Endothelial cell of umbilical vein (primary cell): ENCODE results near the gene EIF4A2. TPM values are rescaled to one million over a fixed set of nuclear protein-coding genes. Genes with fewer than 3 reads are reported as not detected.

Experiments
- BruUV-seq: library from RNA; stranded (reverse); fragments of 400-500 nt; replicated peaks from 2 replicates; lab custom pipeline; 2021; lab: Mats Ljungman, UMichigan
- CTCF ChIA-PET: fragments of 300-600, 350-600 bp; sonication (Branson Sonifier 250); formaldehyde crosslinking; loops from one replicate; lab custom pipeline; 2021; ENCODE audit warnings: antibody characterized with exemption, inconsistent platforms; lab: Charles Lee
- POLR2A ChIA-PET: fragments of 300-600, 350-600 bp; sonication (Branson Sonifier 250); formaldehyde crosslinking; loops from one replicate; lab custom pipeline; 2021; ENCODE audit warnings: antibody characterized with exemption, inconsistent platforms; lab: Charles Lee
- DNase-seq: peaks from one replicate; pipeline ENCODE4 v3.0.0-alpha.2; 2011; ENCODE audit warnings: low read depth, low spot score
- FAIRE-seq: peaks from 2 replicates; lab custom pipeline; 2011; peaks lifted over from hg19 to GRCh38; lab: Jason Lieb, UNC
- H2AFZ ChIP-seq: 2 replicates; pipeline ENCODE4 v1.6.0; 2012; ENCODE audit warnings: low read depth, low read length, control low read depth, inconsistent platforms
- H3K27ac ChIP-seq: 2 replicates; pipeline ENCODE4 v1.5.1; 2011; ENCODE audit warnings: low read depth, mild to moderate bottlenecking, control low read depth, low read length, moderate library complexity; ENCODE audit not compliant: insufficient read depth
- H3K27me3 ChIP-seq, 2 experiments: 2 replicates each; pipeline versions ENCODE4 v1.6.0 to v1.6.1; 2011; ENCODE audit warnings: low read length in 2 of 2, mixed read lengths in 1 of 2; ENCODE audit not compliant: control insufficient read depth in 2 of 2, insufficient read depth in 2 of 2
- H3K36me3 ChIP-seq, 2 experiments: 2 replicates in 1 of 2; 3 replicates in 1 of 2; pipeline ENCODE4 v1.5.1; 2011; ENCODE audit warnings: low read length in 2 of 2, mild to moderate bottlenecking in 1 of 2, moderate library complexity in 1 of 2; ENCODE audit not compliant: control insufficient read depth in 2 of 2, insufficient read depth in 2 of 2; ENCODE audit errors: extremely low read depth in 1 of 2
- H3K4me1 ChIP-seq: 3 replicates; pipeline ENCODE4 v1.5.1; 2011; ENCODE audit warnings: mild to moderate bottlenecking, low read length; ENCODE audit not compliant: control insufficient read depth, insufficient read depth; ENCODE audit errors: extremely low read depth
- H3K4me2 ChIP-seq: 2 replicates; pipeline ENCODE4 v1.6.1; 2011; ENCODE audit warnings: low read length, control low read depth, mixed read lengths; ENCODE audit not compliant: insufficient read depth
- H3K4me3 ChIP-seq, 3 experiments: fragments of 200-600 bp in 1 of 3; sonication (generic), shearing (Covaris generic) in 1 of 3; replicated peaks in 1 of 3; 2 replicates each; pipeline ENCODE4 v1.5.1; 2011 to 2016; ENCODE audit warnings: control low read depth in 3 of 3, low read length in 3 of 3, mild to moderate bottlenecking in 2 of 3, inconsistent platforms in 1 of 3, low read depth in 1 of 3, moderate library complexity in 1 of 3; ENCODE audit not compliant: insufficient read depth in 1 of 3
- H3K79me2 ChIP-seq: 2 replicates; pipeline ENCODE4 v1.6.0; 2012; ENCODE audit warnings: low read length, inconsistent platforms; ENCODE audit not compliant: control insufficient read depth, insufficient read depth
- H3K9ac ChIP-seq: replicated peaks from 2 replicates; pipeline ENCODE3; 2011; ENCODE audit warnings: low read length, control low read depth; ENCODE audit not compliant: insufficient read depth; ENCODE audit errors: extremely low read depth
- H3K9me1 ChIP-seq: replicated peaks from 3 replicates; pipeline ENCODE4 v1.6.0; 2011; ENCODE audit warnings: mild to moderate bottlenecking, low read length; ENCODE audit not compliant: control insufficient read depth, insufficient read depth; ENCODE audit errors: extremely low read depth
- H3K9me3 ChIP-seq: replicated peaks from 2 replicates; pipeline ENCODE4 v1.5.1; 2012; ENCODE audit warnings: low read length, inconsistent platforms; ENCODE audit not compliant: control insufficient read depth, insufficient read depth
- H4K20me1 ChIP-seq: replicated peaks from 2 replicates; pipeline ENCODE3; 2011; ENCODE audit warnings: mild to moderate bottlenecking, low read length; ENCODE audit not compliant: control insufficient read depth, insufficient read depth; ENCODE audit errors: extremely low read depth
- CTCF ChIP-seq, 2 donors: IDR thresholded peaks; 1 replicate in 1 of 2; 2 replicates in 1 of 2; pipeline ENCODE4 v1.5.1; 2011; ENCODE audit warnings: low read length in 2 of 2, mild to moderate bottlenecking in 2 of 2, moderate library complexity in 2 of 2, control low read depth in 1 of 2, inconsistent platforms in 1 of 2, low read depth in 1 of 2; ENCODE audit not compliant: insufficient read depth in 1 of 2; ENCODE audit errors: extremely low read depth in 1 of 2
- EZH2 ChIP-seq: IDR thresholded peaks from 2 replicates; pipeline ENCODE4 v1.6.1; 2012; ENCODE audit warnings: borderline replicate concordance, low read depth, mild to moderate bottlenecking, moderate library complexity, low read length, inconsistent platforms; ENCODE audit not compliant: severe bottlenecking
- FOS ChIP-seq: IDR thresholded peaks from 2 replicates; pipeline ENCODE4 v1.6.1; 2011; ENCODE audit warnings: mild to moderate bottlenecking, low read length, moderate library complexity, borderline replicate concordance; ENCODE audit not compliant: insufficient read depth
- GATA2 ChIP-seq: IDR thresholded peaks from 2 replicates; pipeline ENCODE4 v1.7.0; 2011; ENCODE audit warnings: low read depth, mild to moderate bottlenecking, moderate library complexity, mixed read lengths, low read length; ENCODE audit not compliant: insufficient read length, insufficient read depth
- JUN ChIP-seq: IDR thresholded peaks from 2 replicates; pipeline ENCODE4 v1.6.1; 2011; ENCODE audit warnings: borderline replicate concordance, low read depth; ENCODE audit not compliant: insufficient read length, insufficient read depth
- MAX ChIP-seq: IDR thresholded peaks from 2 replicates; pipeline ENCODE4 v1.6.1; 2011; ENCODE audit not compliant: insufficient read depth, insufficient read length
- MYC ChIP-seq: IDR thresholded peaks from one replicate; pipeline ENCODE4 v1.6.1; 2011; ENCODE audit warnings: mild to moderate bottlenecking, low read depth, low read length
- POLR2A ChIP-seq: IDR thresholded peaks from 2 replicates; pipeline ENCODE4 v1.6.1; 2012; ENCODE audit warnings: low read depth, mild to moderate bottlenecking, control low read depth, low read length
- POLR2AphosphoS5 ChIP-seq: IDR thresholded peaks from 2 replicates; pipeline ENCODE4 v1.6.1; 2012; ENCODE audit warnings: low read depth, mild to moderate bottlenecking, control low read depth, low read length, moderate library complexity; ENCODE audit not compliant: insufficient read depth
- dilution Hi-C: fragments of 300-500 bp; cut with MboI; formaldehyde crosslinking; loops from one replicate; pipeline ENCODE4 v1.15.0; 2019; ENCODE audit warnings: low sequenced_read_pairs; ENCODE audit not compliant: extremely low pct_ligation_motif_present
- intact Hi-C: fragments of 100-400 bp; cut with micrococcal nuclease; formaldehyde crosslinking; loops from one replicate; pipeline ENCODE4 v1.10.0; 2022
- polyA plus RNA-seq, 4 experiments: library from polyadenylated mRNA; depleted of rRNA in 3 of 4; stranded (reverse) in 3 of 4; unstranded in 1 of 4; fragments of >200 nt; gene quantifications; 2 replicates each; pipeline versions ENCODE4 v1.2.1 to v1.2.3, GENCODE V29; 2011 to 2012; ENCODE audit warnings: missing spikeins in 1 of 4
- total RNA-seq: library from RNA; stranded (reverse); gene quantifications from 2 replicates; pipeline ENCODE4 v1.2.3, GENCODE V29; 2021

Gene EIF4A2
- total and polyA plus RNA-seq, 2 donors (not counting 3 experiments of a cell fraction or from before 2014, with no cell fraction given): 282 to 401 TPM

GRCh38 chr3:186760141-186760833 lies 23.1 kb upstream of the EIF4A2 start:
- no peak overlapping the region for H3K9ac ChIP-seq
- H2AFZ ChIP-seq: no peak overlapping the region
- ChIA-PET POLR2A (no interaction called here), CTCF (no interaction called here)
- DNase-seq: no peak
- no peak overlapping the region for H3K4me3 ChIP-seq
- intact Hi-C loops: no loop called here
- H3K9me3 ChIP-seq: no peaks in the 10 kb centered on the region
- no peaks in the 10 kb centered on the region for H3K79me2 ChIP-seq
- no TSS peak for BruUV-seq
- H3K36me3 ChIP-seq: no peaks in the 10 kb centered on the region
- no peak overlapping the region for H3K4me2 ChIP-seq
- H3K4me1 ChIP-seq: no peaks in the 10 kb centered on the region
- no peak overlapping the region for H3K27ac ChIP-seq
- FAIRE-seq: no peak
- no peaks in the 10 kb centered on the region for H4K20me1 ChIP-seq
- dilution Hi-C loops: no loop called here
- H3K9me1 ChIP-seq: no peaks in the 10 kb centered on the region
- no peaks in the 10 kb centered on the region for H3K27me3 ChIP-seq
- TF ChIP-seq FOS: no peak
- TF ChIP-seq MAX: no peak
- TF ChIP-seq EZH2: no peak
- TF ChIP-seq MYC: no peak
- no peak for TF ChIP-seq GATA2

- dilution Hi-C loops: no loop called here
Measured at GRCh38 chr3:186760897-186761447, 22.4 kb upstream of the EIF4A2 start.

More at GRCh38 chr3:186760897-186761447, 22.4 kb upstream of the EIF4A2 start:
- no peaks in the 10 kb centered on the region for H3K79me2 ChIP-seq
- H3K9ac ChIP-seq: no peak overlapping the region
- no peaks in the 10 kb centered on the region for H3K36me3 ChIP-seq
- ChIA-PET POLR2A (interaction anchor here (0.6 kb wide), 1 partner anchor 120 kb away, joined by 4 read pairs; no protein-coding TSS in a partner anchor), CTCF (no interaction called here)
- H3K4me2 ChIP-seq: no peak overlapping the region
- H3K9me1 ChIP-seq: no peaks in the 10 kb centered on the region
- H2AFZ ChIP-seq: no peak overlapping the region
- intact Hi-C loops: no loop called here
- no peak for DNase-seq
- no TSS peak for BruUV-seq
- no peaks in the 10 kb centered on the region for H3K27me3 ChIP-seq
- H3K4me3 ChIP-seq: no peak overlapping the region
- no peak overlapping the region for H3K27ac ChIP-seq
- TF ChIP-seq POLR2AphosphoS5 (no peak), CTCF (IDR thresholded peaks at IDR 0.05; ENCODE audit: extremely low read depth in 1 of 2, insufficient read depth in 1 of 2, low read depth in 1 of 2, low read length in 2 of 2) (no peak), MAX (no peak), FOS (no peak), GATA2 (no peak), EZH2 (no peak), MYC (no peak), JUN (no peak), POLR2A (no peak)
- no peaks in the 10 kb centered on the region for H4K20me1 ChIP-seq
- H3K9me3 ChIP-seq: no peaks in the 10 kb centered on the region
- H3K4me1 ChIP-seq: no peaks in the 10 kb centered on the region
- FAIRE-seq: no peak
